NT2/D1 (cell line): ENCODE measurements around the gene SP9.

Source experiments
- DNase-seq: peaks from one replicate; pipeline ENCODE4 v3.0.0-alpha.2; 2011; ENCODE audit warnings: low read depth, low spot score
- H3K27me3 ChIP-seq: 2 replicates; pipeline ENCODE4 v1.6.0; 2011; ENCODE audit warnings: mild to moderate bottlenecking; ENCODE audit not compliant: insufficient read length, insufficient read depth
- H3K36me3 ChIP-seq: 2 replicates; pipeline ENCODE4 v1.6.1; 2011; ENCODE audit warnings: mild to moderate bottlenecking, low read length, mixed read lengths; ENCODE audit not compliant: insufficient read depth, insufficient read length
- H3K4me1 ChIP-seq: 2 replicates; pipeline ENCODE4 v1.5.1; 2011; ENCODE audit not compliant: insufficient read depth, insufficient read length
- H3K4me3 ChIP-seq: 2 replicates; pipeline ENCODE4 v1.5.1; 2011; ENCODE audit warnings: low read depth; ENCODE audit not compliant: insufficient read length
- H3K9ac ChIP-seq: 2 replicates; pipeline ENCODE4 v1.6.0; 2011; ENCODE audit warnings: low read depth; ENCODE audit not compliant: insufficient read length
- H3K9me3 ChIP-seq: 2 replicates; pipeline ENCODE4 v1.5.1; 2011; ENCODE audit warnings: mild to moderate bottlenecking, low read length; ENCODE audit not compliant: insufficient read depth
- SUZ12 ChIP-seq: IDR thresholded peaks from 2 replicates; pipeline ENCODE4 v1.6.1; 2011; ENCODE audit not compliant: insufficient read length, insufficient read depth; ENCODE audit errors: extremely low read depth
- YY1 ChIP-seq: IDR thresholded peaks from 2 replicates; pipeline ENCODE4 v1.6.1; 2011; ENCODE audit not compliant: insufficient read length, insufficient read depth
- ZNF274 ChIP-seq: IDR thresholded peaks from 2 replicates; pipeline ENCODE4 v1.6.1; 2011; ENCODE audit warnings: mild to moderate bottlenecking, low read depth, low read length

SP9 gene

DNA sequence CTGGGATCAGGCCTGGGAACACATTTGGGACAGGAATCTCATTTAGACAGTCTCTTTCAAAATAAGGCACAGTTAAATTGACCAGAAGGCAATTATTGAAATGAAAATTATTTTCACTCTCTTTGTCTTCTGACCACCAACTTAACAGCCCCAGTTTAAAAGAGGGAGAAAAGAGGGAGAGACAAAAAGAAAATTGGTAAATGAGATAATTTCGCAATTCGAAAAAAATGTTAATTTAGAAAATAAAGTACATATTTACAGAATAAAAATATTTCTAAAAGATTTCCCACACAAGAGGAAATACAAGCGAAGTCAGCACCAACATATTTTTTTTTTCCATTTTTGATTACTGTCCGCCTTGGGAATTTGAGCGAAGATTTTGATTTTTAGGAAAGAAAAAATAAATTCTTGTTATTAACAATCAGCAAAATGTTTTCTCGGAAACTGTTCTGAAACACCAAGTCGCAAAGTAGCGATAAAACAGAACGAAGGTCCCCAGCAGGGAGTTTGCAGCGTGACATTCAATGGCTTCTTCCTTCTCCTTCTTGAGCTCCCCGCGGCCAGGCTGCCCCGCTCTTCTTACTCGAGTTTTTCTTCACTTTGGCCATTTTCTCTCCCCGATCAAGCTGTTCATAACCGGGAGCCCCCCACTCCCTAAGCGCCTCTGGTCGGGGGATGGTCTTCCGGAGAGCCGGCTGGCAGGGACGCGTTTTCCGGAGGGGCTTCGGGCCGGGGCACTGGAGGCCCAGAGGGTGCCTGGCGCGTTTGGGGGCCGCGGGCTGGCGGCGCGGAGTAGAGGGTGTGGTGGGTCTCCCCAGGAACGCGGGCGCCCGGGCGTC is 5.0 kb downstream of the SP9 start:
- H3K9me3 ChIP-seq: no peaks in the 10 kb centered on the region
- peak overlapping the region; percentile 8 for H3K9ac ChIP-seq
- TF ChIP-seq SUZ12 (peak; percentile 45), ZNF274 (no peak)
- no peak for DNase-seq
- H3K4me3 ChIP-seq: peak overlapping the region; percentile 17
- H3K36me3 ChIP-seq: no peaks in the 10 kb centered on the region
- peaks cover 7% of the 10 kb centered on the region for H3K4me1 ChIP-seq
- H3K27me3 ChIP-seq: peaks cover 99% of the 10 kb centered on the region

DNA sequence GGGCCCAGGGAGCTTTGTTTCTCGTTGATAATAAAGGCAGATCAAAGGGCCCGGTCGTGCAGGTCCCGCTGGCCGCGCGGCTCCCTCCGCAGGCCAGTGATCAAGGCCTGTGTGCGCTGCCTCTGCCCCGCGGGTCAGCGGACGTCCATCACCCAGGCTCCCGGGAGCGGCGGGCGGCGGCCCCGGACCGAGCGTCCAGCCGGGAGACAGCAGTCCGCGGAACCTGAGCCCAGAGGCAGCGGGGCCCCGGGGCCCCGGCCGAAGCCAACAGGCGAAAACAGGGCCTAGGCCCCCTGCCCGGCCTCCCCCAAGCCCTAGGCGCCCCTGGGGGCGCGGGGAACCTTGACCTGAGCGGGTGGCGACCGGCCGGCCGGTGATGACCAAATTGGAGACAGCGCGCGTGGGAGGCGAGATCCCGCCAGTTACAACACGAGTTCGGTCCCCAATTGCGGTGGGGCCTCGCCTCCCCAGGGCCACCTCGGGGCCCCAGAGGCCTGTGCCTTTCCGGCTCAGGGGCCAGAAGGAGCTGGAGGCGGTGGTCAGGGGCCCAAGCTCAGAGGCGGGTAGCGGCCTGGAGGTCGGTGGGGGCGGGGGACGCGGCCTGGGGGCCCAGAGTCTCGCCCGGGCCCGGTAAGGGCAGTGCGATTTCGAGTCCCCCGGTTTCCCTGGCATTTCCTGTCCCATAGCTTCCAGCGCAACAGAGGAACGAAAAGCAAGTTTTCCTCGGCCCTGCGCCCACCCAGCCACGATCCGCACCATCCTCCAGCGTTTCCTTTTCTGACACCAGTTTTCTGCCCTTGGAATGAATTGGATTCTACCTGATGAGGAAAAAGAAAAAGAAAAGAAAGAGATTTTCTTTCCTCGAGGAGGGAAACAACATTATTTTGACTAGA is 5.9 kb downstream of the SP9 start:
- Histone ChIP-seq H3K9ac (peak overlapping the region; percentile 42), H3K4me3 (peak overlapping the region; percentile 17), H3K4me1 (peaks cover 7% of the 10 kb centered on the region), H3K27me3 (peaks cover 99% of the 10 kb centered on the region), H3K9me3 (no peaks in the 10 kb centered on the region), H3K36me3 (no peaks in the 10 kb centered on the region)
- DNase-seq: no peak
- TF ChIP-seq YY1 (no peak), SUZ12 (no peak), ZNF274 (no peak)

DNA sequence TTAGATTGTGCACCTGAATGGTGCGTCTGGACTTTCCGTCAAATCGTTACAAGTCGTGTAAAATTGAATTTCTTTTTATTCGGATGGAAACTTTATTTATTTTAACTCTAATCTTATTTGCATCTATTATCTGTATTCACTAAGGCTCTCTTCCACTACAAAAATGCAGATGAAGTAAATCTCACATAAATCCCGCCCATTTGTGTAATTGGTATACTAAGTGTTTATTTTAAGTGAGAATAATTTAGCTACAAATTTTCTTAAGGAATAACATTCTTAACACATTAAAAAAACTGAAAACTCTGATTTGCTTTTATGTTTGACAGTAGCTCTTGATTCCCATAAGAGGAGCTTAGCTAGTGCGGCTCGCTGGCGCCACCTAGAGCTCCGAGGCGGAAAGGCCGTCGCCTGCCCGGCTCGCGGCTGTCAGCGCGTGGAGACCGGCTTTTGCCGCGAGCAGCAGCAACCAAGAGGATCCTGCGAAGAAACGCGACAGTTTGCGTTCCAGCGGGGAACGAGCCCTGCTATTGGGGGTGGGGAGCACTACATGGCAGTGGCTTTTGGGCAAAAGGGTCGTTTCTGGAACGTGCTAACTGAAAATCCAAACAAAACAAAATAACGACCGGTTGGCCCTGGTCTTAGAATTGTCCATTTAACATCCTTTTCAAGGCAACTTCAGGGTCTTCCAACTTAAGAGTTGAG is 6.7 kb downstream of the SP9 start:
- Histone ChIP-seq H3K4me1 (peaks cover 5% of the 10 kb centered on the region), H3K9me3 (no peaks in the 10 kb centered on the region), H3K36me3 (no peaks in the 10 kb centered on the region), H3K27me3 (peaks cover 92% of the 10 kb centered on the region), H3K4me3 (peak overlapping the region; percentile 15), H3K9ac (no peak overlapping the region)
- DNase-seq: peak; percentile 81
- TF ChIP-seq ZNF274 (no peak), SUZ12 (peak; percentile 99)

DNA sequence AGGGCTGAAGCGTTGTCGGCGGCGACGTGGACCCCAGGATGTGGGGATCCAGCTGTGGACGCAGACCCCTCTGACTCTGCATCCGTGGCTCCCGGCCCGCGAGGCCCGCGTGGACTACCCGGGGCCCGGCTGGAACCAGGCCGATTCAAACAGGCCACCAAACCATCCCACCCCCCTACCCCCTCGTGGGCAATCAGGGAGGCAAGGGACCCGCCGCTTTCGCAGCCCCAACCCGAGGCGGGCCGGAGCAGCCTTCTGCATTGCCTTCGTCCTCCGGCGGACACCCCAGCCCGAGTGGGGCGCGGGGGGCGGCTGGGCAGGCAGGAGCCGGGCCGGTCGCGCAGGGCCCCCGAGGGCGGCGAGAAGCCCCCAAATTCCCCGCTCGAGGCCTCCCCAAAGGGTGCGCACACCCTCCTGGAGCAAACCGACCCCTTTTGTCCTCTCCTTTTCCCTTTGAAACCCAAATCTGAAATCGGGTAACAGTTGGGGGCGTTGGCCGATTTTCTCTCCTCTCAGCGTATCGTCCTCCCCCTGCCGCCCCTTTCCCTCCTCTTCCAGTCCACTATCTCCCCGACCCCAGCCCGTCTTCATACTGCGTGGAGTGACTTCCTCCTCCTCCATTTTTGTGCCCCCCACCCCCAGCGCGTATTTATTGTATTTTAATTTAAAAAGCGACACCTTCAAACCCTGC is 7.4 kb downstream of the SP9 start:
- peak overlapping the region; percentile 15 for H3K4me3 ChIP-seq
- H3K4me1 ChIP-seq: peaks cover 5% of the 10 kb centered on the region
- TF ChIP-seq YY1: no peak
- TF ChIP-seq ZNF274: no peak
- TF ChIP-seq SUZ12: peak; percentile 90
- no peak for DNase-seq
- no peak overlapping the region for H3K9ac ChIP-seq
- peaks cover 85% of the 10 kb centered on the region for H3K27me3 ChIP-seq
- no peaks in the 10 kb centered on the region for H3K36me3 ChIP-seq
- H3K9me3 ChIP-seq: no peaks in the 10 kb centered on the region

DNA sequence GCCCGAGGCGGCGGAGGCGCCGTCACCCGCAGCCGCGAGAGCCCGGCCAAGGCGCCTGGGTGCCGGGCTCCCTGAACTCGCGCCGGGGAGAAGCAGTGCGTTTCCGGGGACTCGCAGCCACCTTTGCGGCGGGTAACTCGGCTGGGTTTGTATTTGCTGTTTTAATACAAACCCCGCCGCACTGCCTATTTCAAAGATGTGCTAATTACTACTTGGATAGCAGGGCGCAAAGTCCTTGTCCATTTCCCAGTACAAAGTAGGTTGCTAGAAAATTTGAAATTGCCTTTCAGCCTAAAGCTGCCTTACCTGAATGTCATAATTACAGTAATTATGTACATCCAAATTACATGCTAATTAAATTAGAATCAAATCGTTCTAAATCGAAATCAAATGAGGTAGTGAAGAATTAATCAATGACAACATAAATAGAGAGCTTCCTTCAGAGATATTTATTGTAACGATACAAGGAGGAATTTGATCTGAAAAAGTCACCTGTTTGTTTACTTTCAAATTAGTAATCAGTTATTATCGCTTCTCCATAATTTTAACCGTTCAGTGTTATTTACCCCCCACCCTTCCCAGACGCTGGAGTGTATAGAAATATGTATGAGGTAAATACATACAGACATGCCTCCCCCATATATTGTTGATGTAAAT is 8.1 kb downstream of the SP9 start:
- no peaks in the 10 kb centered on the region for H3K9me3 ChIP-seq
- H3K36me3 ChIP-seq: no peaks in the 10 kb centered on the region
- TF ChIP-seq SUZ12: no peak
- TF ChIP-seq YY1: no peak
- no peak for TF ChIP-seq ZNF274
- DNase-seq: no peak
- peaks cover 79% of the 10 kb centered on the region for H3K27me3 ChIP-seq
- H3K4me3 ChIP-seq: no peak overlapping the region
- H3K9ac ChIP-seq: no peak overlapping the region
- peaks cover 3% of the 10 kb centered on the region for H3K4me1 ChIP-seq

DNA sequence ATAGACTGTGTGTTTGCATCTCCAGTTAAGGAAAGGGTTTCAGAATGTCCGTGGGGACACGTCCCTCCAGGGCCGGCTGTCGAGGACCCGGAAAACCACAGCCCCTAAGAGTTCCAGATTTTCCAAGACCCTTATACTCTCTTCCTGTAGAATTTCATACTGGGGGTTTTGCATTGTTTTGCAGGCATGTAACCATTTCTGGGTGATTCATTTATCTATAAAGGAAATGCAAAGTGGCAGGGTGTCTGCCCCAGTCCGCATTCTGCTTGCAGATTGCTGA is 8.5 kb downstream of the SP9 start:
- H3K27me3 ChIP-seq: peaks cover 74% of the 10 kb centered on the region
- H3K9me3 ChIP-seq: no peaks in the 10 kb centered on the region
- peaks cover 3% of the 10 kb centered on the region for H3K36me3 ChIP-seq
- no peak for DNase-seq
- H3K9ac ChIP-seq: no peak overlapping the region
- H3K4me1 ChIP-seq: peaks cover 3% of the 10 kb centered on the region
- H3K4me3 ChIP-seq: peak overlapping the region; percentile 48
- TF ChIP-seq ZNF274 (no peak), SUZ12 (no peak), YY1 (no peak)
